GM10248 (cell line): ENCODE results near the gene STAC2.

ENCODE experiments used
- CTCF ChIA-PET: fragments of 300-600 bp; sonication (Branson Sonifier 250); formaldehyde crosslinking; extraction: SDS; loops from one replicate; lab custom pipeline; 2021; ENCODE audit warnings: antibody characterized with exemption; lab: Yijun Ruan, JAX
- POLR2A ChIA-PET: fragments of 350-650 bp; sonication (Branson Sonifier 250); formaldehyde crosslinking; extraction: SDS; loops from one replicate; lab custom pipeline; 2020; ENCODE audit warnings: antibody characterized with exemption; lab: Yijun Ruan, JAX
- DNase-seq: peaks from one replicate; pipeline ENCODE4 v3.0.0; 2012; ENCODE audit errors: extremely low spot score
- TF ChIP-seq, protein P1 (sequence below): IDR thresholded peaks from 2 replicates; pipeline ENCODE4 v1.5.1; 2012; ENCODE audit warnings: mild to moderate bottlenecking, low read depth; ENCODE audit errors: extremely low read depth, missing control alignments, control extremely low read depth

The STAC2 gene

DNA sequence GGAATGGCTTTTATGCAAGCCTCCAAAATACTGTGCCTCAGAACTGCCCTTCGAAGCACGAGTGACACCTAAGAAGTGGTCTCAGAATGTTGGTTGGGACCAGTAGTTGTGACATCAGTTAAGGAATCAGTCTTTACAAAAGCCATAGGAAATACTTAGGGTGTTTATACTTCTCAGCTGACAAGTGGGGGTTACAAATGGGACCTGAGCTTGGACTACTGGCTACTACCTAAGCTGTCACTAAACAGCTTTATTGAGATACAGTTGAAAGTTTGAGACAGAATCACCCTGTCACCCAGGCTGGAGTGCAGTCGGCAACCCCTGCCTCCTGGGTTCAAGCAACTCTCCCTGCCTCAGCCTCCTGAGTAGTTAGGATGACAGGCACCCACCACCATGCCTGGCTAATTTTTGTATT lies 20.6 kb downstream of the STAC2 start:
- POLR2A ChIA-PET: interaction anchor here (0.5 to 0.7 kb wide), 2 partner anchors 75 to 860 kb away, joined by 3 to 4 read pairs; no protein-coding TSS in a partner anchor
- CTCF ChIA-PET: interaction anchor here (1.0 to 8.7 kb wide), 8 partner anchors 26 to 417 kb away, joined by 3 to 151 read pairs (median 5); no protein-coding TSS in a partner anchor
- DNase-seq: no peak
- TF ChIP-seq, protein P1, sequence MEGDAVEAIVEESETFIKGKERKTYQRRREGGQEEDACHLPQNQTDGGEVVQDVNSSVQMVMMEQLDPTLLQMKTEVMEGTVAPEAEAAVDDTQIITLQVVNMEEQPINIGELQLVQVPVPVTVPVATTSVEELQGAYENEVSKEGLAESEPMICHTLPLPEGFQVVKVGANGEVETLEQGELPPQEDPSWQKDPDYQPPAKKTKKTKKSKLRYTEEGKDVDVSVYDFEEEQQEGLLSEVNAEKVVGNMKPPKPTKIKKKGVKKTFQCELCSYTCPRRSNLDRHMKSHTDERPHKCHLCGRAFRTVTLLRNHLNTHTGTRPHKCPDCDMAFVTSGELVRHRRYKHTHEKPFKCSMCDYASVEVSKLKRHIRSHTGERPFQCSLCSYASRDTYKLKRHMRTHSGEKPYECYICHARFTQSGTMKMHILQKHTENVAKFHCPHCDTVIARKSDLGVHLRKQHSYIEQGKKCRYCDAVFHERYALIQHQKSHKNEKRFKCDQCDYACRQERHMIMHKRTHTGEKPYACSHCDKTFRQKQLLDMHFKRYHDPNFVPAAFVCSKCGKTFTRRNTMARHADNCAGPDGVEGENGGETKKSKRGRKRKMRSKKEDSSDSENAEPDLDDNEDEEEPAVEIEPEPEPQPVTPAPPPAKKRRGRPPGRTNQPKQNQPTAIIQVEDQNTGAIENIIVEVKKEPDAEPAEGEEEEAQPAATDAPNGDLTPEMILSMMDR: no peak

- CTCF ChIA-PET: interaction anchor here (1.0 to 8.7 kb wide), 4 partner anchors 29 to 51 kb away, joined by 4 to 151 read pairs (median 38); no protein-coding TSS in a partner anchor
- POLR2A ChIA-PET: interaction anchor here (0.6 to 0.7 kb wide), 2 partner anchors 34 to 246 kb away, joined by 5 read pairs; no protein-coding TSS in a partner anchor
- TF ChIP-seq, protein P1: no peak
- DNase-seq: no peak
These were observed 21.5 kb downstream of the STAC2 start for GRCh38 chr17:39204245-39204644.

- TF ChIP-seq, protein P1: no peak
- no peak for DNase-seq
- ChIA-PET POLR2A (interaction anchor here (0.7 kb wide), 1 partner anchor 124 kb away, joined by 4 read pairs; no protein-coding TSS in a partner anchor), CTCF (interaction anchor here (2.3 to 3.4 kb wide), 3 partner anchors 26 to 43 kb away, joined by 7 to 22 read pairs (median 10); no protein-coding TSS in a partner anchor)
These were observed 24.7 kb downstream of the STAC2 start for GRCh38 chr17:39200957-39201510.

GRCh38 chr17:39200070-39200879 lies 25.5 kb downstream of the STAC2 start, which contains the start of gene RPL19:
Gene RPL19 (plus strand): TSS chr17:39200283. CDS start chr17:39200345, 62 bp downstream.
- ChIA-PET CTCF (interaction anchor here (1.0 to 3.4 kb wide), 5 partner anchors 26 to 47 kb away, joined by 6 to 22 read pairs (median 9); no protein-coding TSS in a partner anchor), POLR2A (interaction anchor here (0.6 to 1.2 kb wide), 11 partner anchors 9 to 1378 kb away, joined by 3 to 8 read pairs (median 4); no protein-coding TSS in a partner anchor)
- peak; percentile 88 for DNase-seq
- TF ChIP-seq, protein P1: no peak

GRCh38 chr17:39199820-39200069 lies 26.0 kb downstream of the STAC2 start:
- ChIA-PET POLR2A (interaction anchor here (0.6 to 1.2 kb wide), 11 partner anchors 9 to 1378 kb away, joined by 3 to 8 read pairs (median 4); no protein-coding TSS in a partner anchor), CTCF (interaction anchor here (1.0 to 3.4 kb wide), 4 partner anchors 25 to 47 kb away, joined by 6 to 22 read pairs (median 9); no protein-coding TSS in a partner anchor)
- TF ChIP-seq, protein P1: no peak
- peak; percentile 93 for DNase-seq

DNA sequence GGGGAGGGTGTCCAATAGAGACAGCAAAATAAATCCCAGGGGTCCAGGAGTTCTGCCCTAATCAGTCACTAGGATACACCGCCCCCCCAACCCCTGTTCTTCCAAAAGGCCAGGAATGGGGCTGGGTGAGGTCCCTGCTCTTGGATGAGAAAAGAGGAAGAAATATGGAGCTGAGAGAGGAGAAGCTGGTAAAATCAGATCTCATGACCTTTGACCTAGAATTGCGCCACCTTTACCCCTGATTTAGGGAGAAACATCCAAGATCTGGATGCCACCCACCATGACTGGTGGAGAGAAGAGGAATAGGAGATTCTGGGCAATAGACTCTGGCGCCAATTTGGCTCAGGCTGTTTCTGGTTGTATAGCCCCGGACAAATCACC lies 27.6 kb downstream of the STAC2 start:
- POLR2A ChIA-PET: no interaction called here
- CTCF ChIA-PET: interaction anchor here (1.0 to 3.4 kb wide), 4 partner anchors 8 to 46 kb away, joined by 3 to 22 read pairs (median 6); no protein-coding TSS in a partner anchor
- TF ChIP-seq, protein P1: no peak
- DNase-seq: no peak
